SK-N-SH treated with all-trans-retinoic acid at 6 μM for 48 hours (cell line): ENCODE data around the gene ARFGEF2.

Experiments
- ARNTL ChIP-seq: fragments of 450-650 bp; formaldehyde crosslinking; IDR thresholded peaks from 2 replicates; pipeline ENCODE4 v1.5.0; 2020; ENCODE audit warnings: low read depth, mild to moderate bottlenecking, moderate library complexity, borderline replicate concordance
- BACH2 ChIP-seq: fragments of 250-450 bp; sonication (Bioruptor Pico); IDR thresholded peaks from 2 replicates; pipeline ENCODE4 v1.9.0; 2021; ENCODE audit warnings: mild to moderate bottlenecking, borderline replicate concordance
- CSDC2 ChIP-seq: fragments of 250-450 bp; sonication (Bioruptor Pico); IDR thresholded peaks from 2 replicates; pipeline ENCODE4 v1.5.0; 2020; ENCODE audit warnings: mild to moderate bottlenecking, moderate library complexity
- GLIS3 ChIP-seq: fragments of 250-450 bp; sonication (Bioruptor Pico); IDR thresholded peaks from 2 replicates; pipeline ENCODE4 v1.5.0; 2020; ENCODE audit warnings: mild to moderate bottlenecking, moderate library complexity
- PPARA ChIP-seq: fragments of 250-450 bp; sonication (Bioruptor Pico); IDR thresholded peaks from 2 replicates; pipeline ENCODE4 v1.5.0; 2020; ENCODE audit warnings: mild to moderate bottlenecking, borderline replicate concordance
- RARB ChIP-seq: fragments of 250-450 bp; sonication (Bioruptor Pico); IDR thresholded peaks from 2 replicates; pipeline ENCODE4 v1.8.0; 2021; ENCODE audit warnings: mild to moderate bottlenecking, moderate library complexity
- ZFP3 ChIP-seq: fragments of 250-450 bp; sonication (Bioruptor Pico); IDR thresholded peaks from 2 replicates; pipeline ENCODE4 v1.5.0; 2020; ENCODE audit warnings: mild to moderate bottlenecking, moderate library complexity
- ZFP30 ChIP-seq: fragments of 450-650 bp; formaldehyde crosslinking; IDR thresholded peaks from 2 replicates; pipeline ENCODE4 v1.5.0; 2022; ENCODE audit warnings: mild to moderate bottlenecking, moderate library complexity
- ZNF8 ChIP-seq: fragments of 450-650 bp; formaldehyde crosslinking; IDR thresholded peaks from 2 replicates; pipeline ENCODE4 v1.5.0; 2020; ENCODE audit warnings: mild to moderate bottlenecking, moderate library complexity
- TF ChIP-seq, protein P1 (sequence below): fragments of 250-450 bp; sonication (Bioruptor Pico); IDR thresholded peaks from 2 replicates; pipeline ENCODE4 v1.5.1; 2020; ENCODE audit warnings: low read depth, mild to moderate bottlenecking, moderate library complexity
- TF ChIP-seq, protein P2 (sequence below): fragments of 250-450 bp; sonication (Bioruptor Pico); IDR thresholded peaks from 2 replicates; pipeline ENCODE4 v1.5.0; 2020; ENCODE audit warnings: mild to moderate bottlenecking, moderate library complexity
- TF ChIP-seq, protein P3 (sequence below): fragments of 250-450 bp; sonication (Bioruptor Pico); IDR thresholded peaks from 2 replicates; pipeline ENCODE4 v1.8.0; 2020; ENCODE audit warnings: mild to moderate bottlenecking, moderate library complexity, borderline replicate concordance

DNA sequence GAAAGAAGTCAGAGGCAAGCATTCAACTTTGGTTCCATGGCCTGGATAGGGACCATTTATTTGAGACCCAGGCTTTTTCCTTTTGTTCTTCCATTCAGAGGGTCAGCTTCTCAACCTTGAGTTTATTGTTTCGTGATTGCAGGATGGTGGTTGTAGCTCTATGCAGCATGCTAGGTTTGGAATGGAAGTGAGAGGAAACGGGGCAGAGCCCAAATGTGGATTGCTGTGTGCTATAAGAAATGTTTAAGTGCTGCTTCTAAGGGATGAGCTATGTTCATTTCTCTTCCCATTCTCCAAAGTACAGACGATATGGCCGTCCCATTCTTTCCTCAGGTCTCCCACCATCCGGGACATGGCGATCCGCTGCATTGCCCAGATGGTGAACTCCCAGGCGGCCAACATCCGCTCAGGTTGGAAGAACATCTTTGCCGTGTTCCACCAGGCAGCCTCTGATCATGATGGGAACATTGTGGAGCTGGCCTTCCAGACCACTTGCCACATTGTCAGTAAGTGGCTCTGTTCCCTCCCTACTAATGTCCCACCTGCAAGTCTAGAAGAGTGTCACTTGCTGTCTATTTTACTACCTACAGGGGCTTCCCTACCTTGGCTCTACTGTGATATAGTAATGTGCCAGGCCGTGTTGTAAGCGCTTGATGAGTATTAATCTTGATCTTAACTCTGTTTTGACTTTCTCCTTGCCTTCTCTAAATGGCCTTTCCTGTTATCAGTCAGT, 88.6 kb downstream of the ARFGEF2 start:
- no peak for TF ChIP-seq ZFP30 (CRISPR knock-in tag)
- no peak for TF ChIP-seq ARNTL (CRISPR knock-in tag)
- TF ChIP-seq CSDC2 (CRISPR knock-in tag) = no peak
- TF ChIP-seq, protein P1, sequence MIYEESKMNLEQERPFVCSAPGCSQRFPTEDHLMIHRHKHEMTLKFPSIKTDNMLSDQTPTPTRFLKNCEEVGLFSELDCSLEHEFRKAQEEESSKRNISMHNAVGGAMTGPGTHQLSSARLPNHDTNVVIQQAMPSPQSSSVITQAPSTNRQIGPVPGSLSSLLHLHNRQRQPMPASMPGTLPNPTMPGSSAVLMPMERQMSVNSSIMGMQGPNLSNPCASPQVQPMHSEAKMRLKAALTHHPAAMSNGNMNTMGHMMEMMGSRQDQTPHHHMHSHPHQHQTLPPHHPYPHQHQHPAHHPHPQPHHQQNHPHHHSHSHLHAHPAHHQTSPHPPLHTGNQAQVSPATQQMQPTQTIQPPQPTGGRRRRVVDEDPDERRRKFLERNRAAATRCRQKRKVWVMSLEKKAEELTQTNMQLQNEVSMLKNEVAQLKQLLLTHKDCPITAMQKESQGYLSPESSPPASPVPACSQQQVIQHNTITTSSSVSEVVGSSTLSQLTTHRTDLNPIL (CRISPR knock-in tag) = no peak
- TF ChIP-seq, protein P2, sequence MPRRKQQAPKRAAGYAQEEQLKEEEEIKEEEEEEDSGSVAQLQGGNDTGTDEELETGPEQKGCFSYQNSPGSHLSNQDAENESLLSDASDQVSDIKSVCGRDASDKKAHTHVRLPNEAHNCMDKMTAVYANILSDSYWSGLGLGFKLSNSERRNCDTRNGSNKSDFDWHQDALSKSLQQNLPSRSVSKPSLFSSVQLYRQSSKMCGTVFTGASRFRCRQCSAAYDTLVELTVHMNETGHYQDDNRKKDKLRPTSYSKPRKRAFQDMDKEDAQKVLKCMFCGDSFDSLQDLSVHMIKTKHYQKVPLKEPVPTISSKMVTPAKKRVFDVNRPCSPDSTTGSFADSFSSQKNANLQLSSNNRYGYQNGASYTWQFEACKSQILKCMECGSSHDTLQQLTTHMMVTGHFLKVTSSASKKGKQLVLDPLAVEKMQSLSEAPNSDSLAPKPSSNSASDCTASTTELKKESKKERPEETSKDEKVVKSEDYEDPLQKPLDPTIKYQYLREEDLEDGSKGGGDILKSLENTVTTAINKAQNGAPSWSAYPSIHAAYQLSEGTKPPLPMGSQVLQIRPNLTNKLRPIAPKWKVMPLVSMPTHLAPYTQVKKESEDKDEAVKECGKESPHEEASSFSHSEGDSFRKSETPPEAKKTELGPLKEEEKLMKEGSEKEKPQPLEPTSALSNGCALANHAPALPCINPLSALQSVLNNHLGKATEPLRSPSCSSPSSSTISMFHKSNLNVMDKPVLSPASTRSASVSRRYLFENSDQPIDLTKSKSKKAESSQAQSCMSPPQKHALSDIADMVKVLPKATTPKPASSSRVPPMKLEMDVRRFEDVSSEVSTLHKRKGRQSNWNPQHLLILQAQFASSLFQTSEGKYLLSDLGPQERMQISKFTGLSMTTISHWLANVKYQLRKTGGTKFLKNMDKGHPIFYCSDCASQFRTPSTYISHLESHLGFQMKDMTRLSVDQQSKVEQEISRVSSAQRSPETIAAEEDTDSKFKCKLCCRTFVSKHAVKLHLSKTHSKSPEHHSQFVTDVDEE (CRISPR knock-in tag) = no peak
- TF ChIP-seq RARB (CRISPR knock-in tag) = no peak
- no peak for TF ChIP-seq BACH2 (CRISPR knock-in tag)
- TF ChIP-seq ZNF8 (CRISPR knock-in tag) = no peak
- TF ChIP-seq, protein P3, sequence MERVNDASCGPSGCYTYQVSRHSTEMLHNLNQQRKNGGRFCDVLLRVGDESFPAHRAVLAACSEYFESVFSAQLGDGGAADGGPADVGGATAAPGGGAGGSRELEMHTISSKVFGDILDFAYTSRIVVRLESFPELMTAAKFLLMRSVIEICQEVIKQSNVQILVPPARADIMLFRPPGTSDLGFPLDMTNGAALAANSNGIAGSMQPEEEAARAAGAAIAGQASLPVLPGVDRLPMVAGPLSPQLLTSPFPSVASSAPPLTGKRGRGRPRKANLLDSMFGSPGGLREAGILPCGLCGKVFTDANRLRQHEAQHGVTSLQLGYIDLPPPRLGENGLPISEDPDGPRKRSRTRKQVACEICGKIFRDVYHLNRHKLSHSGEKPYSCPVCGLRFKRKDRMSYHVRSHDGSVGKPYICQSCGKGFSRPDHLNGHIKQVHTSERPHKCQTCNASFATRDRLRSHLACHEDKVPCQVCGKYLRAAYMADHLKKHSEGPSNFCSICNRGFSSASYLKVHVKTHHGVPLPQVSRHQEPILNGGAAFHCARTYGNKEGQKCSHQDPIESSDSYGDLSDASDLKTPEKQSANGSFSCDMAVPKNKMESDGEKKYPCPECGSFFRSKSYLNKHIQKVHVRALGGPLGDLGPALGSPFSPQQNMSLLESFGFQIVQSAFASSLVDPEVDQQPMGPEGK (CRISPR knock-in tag) = no peak
- no peak for TF ChIP-seq ZFP3 (CRISPR knock-in tag)
- TF ChIP-seq GLIS3 (CRISPR knock-in tag) = no peak
- TF ChIP-seq PPARA (CRISPR knock-in tag) = no peak
